CD4-positive, alpha-beta memory T cell (primary cell): ENCODE measurements around the gene PDLIM1. TPM values are rescaled to one million over a fixed set of nuclear protein-coding genes. Genes with fewer than 3 reads are reported as not detected.

ENCODE experiments used
- CTCF ChIA-PET: fragments of 350-600 bp; sonication (Branson Sonifier 250); formaldehyde crosslinking; loops from one replicate; lab custom pipeline; 2021; ENCODE audit warnings: inconsistent platforms; ENCODE audit not compliant: partially characterized antibody; lab: Charles Lee
- POLR2A ChIA-PET: fragments of 350-600 bp; sonication (Branson Sonifier 250); formaldehyde crosslinking; loops from one replicate; lab custom pipeline; 2021; ENCODE audit not compliant: partially characterized antibody; lab: Charles Lee
- DNase-seq, 5 donors: peaks; one replicate each; pipeline versions ENCODE4 v3.0.0 to v3.0.0-alpha.2; 2020 to 2022; ENCODE audit warnings: mixed read lengths in 1 of 5
- H3K27ac ChIP-seq: one replicate; pipeline ENCODE4 v1.7.0; 2013; ENCODE audit warnings: low read depth, low read length
- H3K27me3 ChIP-seq: 2 replicates; pipeline ENCODE4 v1.7.0; 2013; ENCODE audit warnings: mild to moderate bottlenecking, low read length, moderate library complexity; ENCODE audit not compliant: insufficient read depth
- H3K36me3 ChIP-seq: 2 replicates; pipeline ENCODE4 v1.7.0; 2013; ENCODE audit warnings: mild to moderate bottlenecking, low read length, moderate library complexity; ENCODE audit not compliant: insufficient read depth
- H3K4me1 ChIP-seq: 2 replicates; pipeline ENCODE4 v1.7.0; 2013; ENCODE audit warnings: mild to moderate bottlenecking, low read length, moderate library complexity; ENCODE audit not compliant: insufficient read depth
- H3K4me3 ChIP-seq, 2 donors: one replicate each; pipeline ENCODE4 v1.7.0; 2013; ENCODE audit warnings: low read length in 2 of 2, mild to moderate bottlenecking in 1 of 2
- H3K9me3 ChIP-seq, 2 donors: one replicate each; pipeline ENCODE4 v1.7.0; 2013; ENCODE audit warnings: low read length in 2 of 2, control low read depth in 1 of 2; ENCODE audit not compliant: control insufficient read depth in 1 of 2
- H3K27ac Mint-ChIP-seq, 7 donors: one replicate each; pipeline ENCODE4 v1.8.0; 2020 to 2021; ENCODE audit warnings: mixed read lengths in 7 of 7, mild to moderate bottlenecking in 6 of 7, inconsistent platforms in 3 of 7, moderate library complexity in 3 of 7
- H3K27me3 Mint-ChIP-seq, 2 donors: one replicate each; pipeline ENCODE4 v1.8.0; 2020 to 2021; ENCODE audit warnings: mixed read lengths in 2 of 2
- H3K36me3 Mint-ChIP-seq, 2 donors: one replicate each; pipeline ENCODE4 v1.8.0; 2020 to 2021; ENCODE audit warnings: mixed read lengths in 2 of 2, inconsistent platforms in 1 of 2, mild to moderate bottlenecking in 1 of 2
- H3K4me1 Mint-ChIP-seq, 4 donors: one replicate each; pipeline ENCODE4 v1.8.0; 2020 to 2021; ENCODE audit warnings: mixed read lengths in 4 of 4, mild to moderate bottlenecking in 1 of 4
- H3K4me3 Mint-ChIP-seq, 8 donors: one replicate each; pipeline ENCODE4 v1.8.0; 2020 to 2021; ENCODE audit warnings: mixed read lengths in 8 of 8, mild to moderate bottlenecking in 7 of 8, moderate library complexity in 6 of 8, inconsistent platforms in 3 of 8
- H3K9me3 Mint-ChIP-seq, 8 donors: one replicate each; pipeline ENCODE4 v1.8.0; 2020 to 2021; ENCODE audit warnings: mixed read lengths in 8 of 8, mild to moderate bottlenecking in 5 of 8, inconsistent platforms in 3 of 8, moderate library complexity in 1 of 8
- intact Hi-C: fragments of 100-400 bp; cut with micrococcal nuclease; formaldehyde crosslinking; loops from one replicate; pipeline ENCODE4 v1.15.1; 2023
- polyA plus RNA-seq, 2 donors: library from polyadenylated mRNA; unstranded; fragments of 300-500 nt; fragmentation: Illumina TruSeq; gene quantifications; one replicate each; pipeline ENCODE4 v1.2.3, GENCODE V29; 2021
- total RNA-seq, 2 experiments: library from RNA; stranded (reverse); gene quantifications; one replicate each; pipeline ENCODE4 v1.2.3, GENCODE V29; 2021

Gene PDLIM1, protein sequence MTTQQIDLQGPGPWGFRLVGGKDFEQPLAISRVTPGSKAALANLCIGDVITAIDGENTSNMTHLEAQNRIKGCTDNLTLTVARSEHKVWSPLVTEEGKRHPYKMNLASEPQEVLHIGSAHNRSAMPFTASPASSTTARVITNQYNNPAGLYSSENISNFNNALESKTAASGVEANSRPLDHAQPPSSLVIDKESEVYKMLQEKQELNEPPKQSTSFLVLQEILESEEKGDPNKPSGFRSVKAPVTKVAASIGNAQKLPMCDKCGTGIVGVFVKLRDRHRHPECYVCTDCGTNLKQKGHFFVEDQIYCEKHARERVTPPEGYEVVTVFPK
- total RNA-seq (1 to 10 TPM in 1 of 2 experiments, under 1 TPM in 1; 0.90 to 1.5 TPM), polyA plus RNA-seq (1 to 10 TPM; 1.3 to 7.3 TPM)

DNA sequence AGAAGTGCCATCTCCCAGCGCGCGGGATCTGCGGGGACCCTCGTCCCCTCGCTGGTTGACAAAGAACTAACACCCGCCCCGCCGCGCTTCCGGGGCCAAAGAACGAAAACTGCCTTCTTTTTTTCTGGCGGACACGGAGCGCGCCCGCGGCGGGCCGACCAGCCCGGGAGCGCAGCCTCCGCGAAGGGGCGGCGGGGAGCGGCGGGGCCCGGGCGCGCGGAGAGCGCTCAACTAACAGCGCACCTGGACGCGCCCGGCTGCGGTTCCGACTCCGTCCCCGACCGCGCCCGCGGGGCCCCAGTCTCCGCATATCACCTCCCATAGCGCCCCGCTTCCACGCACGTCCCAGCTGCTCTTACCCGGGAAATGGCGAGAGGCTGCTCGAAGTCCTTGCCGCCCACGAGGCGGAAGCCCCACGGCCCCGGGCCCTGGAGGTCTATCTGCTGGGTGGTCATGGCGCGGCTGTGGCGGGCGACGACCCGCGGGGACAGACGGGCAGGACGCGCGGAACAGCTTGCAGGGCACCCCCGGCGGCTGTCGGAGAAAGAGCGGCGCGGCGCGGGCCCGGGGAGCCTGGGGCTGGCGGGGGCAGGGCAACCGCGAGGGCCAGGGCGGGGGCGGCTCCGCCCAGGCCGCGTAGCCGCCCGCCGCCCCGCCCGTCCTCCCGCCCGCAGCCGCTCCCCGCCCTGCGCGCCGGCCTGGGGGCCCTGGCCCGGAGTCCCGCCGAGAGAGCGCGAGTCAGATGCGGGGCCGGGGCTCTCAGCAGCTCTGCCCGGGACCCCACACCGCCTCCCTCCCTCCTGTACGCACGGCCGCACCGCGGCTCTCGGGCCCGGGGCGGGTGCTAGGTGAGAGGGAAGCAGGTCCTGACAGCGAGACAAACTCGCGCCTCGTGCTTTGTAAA is at the start of gene PDLIM1:
TSS of gene PDLIM1 (minus strand) at position 543 of the 904 bp plus-strand sequence. CDS start at position 455, 88 bp downstream.
- no peaks in the 10 kb centered on the region for H3K36me3 Mint-ChIP-seq
- CTCF ChIA-PET, result no interaction called here
- no peaks in the 10 kb centered on the region for H3K9me3 ChIP-seq
- H3K4me1 ChIP-seq, result peaks cover 16% of the 10 kb centered on the region
- H3K4me1 Mint-ChIP-seq, result peaks cover 13 to 29% (median 23%) of the 10 kb centered on the region in 4 donors
- peaks cover 10% of the 10 kb centered on the region for H3K27me3 ChIP-seq
- H3K4me3 Mint-ChIP-seq, result peak within 1 kb of the TSS; percentile 74 to 85 (median 78)
- intact Hi-C loops, result no loop called here
- H3K9me3 Mint-ChIP-seq, result no peaks in the 10 kb centered on the region
- H3K27me3 Mint-ChIP-seq, result peaks cover 21 to 37% of the 10 kb centered on the region in 2 donors
- POLR2A ChIA-PET, result no interaction called here
- no peaks in the 10 kb centered on the region for H3K36me3 ChIP-seq
- H3K27ac ChIP-seq, result no peak within 1 kb of the TSS
- H3K4me3 ChIP-seq, result peak within 1 kb of the TSS in 1 of 2 donors; percentile 35
- DNase-seq, result peak in 4 of 5 donors; percentile 1 to 26 (median 24)
- H3K27ac Mint-ChIP-seq, result peak within 1 kb of the TSS in 2 of 7 donors; percentile 46 to 51

DNA sequence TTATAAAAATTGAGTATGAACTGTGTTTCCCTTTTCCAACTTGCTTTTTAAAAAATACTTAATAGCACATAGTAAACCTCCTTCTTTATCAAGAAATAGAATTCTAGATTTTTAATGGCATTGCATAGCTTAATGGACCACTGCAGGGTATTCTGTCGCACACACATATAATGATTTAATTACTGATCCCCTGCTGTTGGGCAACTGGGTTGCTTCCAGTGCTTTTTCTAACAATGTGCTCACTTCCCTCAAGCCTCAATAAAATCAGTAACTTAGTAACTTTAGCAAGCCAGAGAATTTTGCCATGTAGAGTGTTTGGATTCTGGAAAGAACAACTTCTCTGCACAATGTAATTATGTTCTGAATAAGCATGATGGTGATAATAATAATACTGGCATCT is 49.1 kb upstream of the PDLIM1 start:
- no peaks in the 10 kb centered on the region for H3K36me3 ChIP-seq
- H3K4me3 ChIP-seq, result no peak overlapping the region
- intact Hi-C loops, result no loop called here
- peaks cover 0 to 2% (median 0%) of the 10 kb centered on the region in 8 donors for H3K9me3 Mint-ChIP-seq
- no peaks in the 10 kb centered on the region for H3K4me1 ChIP-seq
- H3K27me3 Mint-ChIP-seq, result no peaks in the 10 kb centered on the region
- H3K27me3 ChIP-seq, result no peaks in the 10 kb centered on the region
- H3K27ac Mint-ChIP-seq, result no peak overlapping the region
- no peak overlapping the region for H3K4me3 Mint-ChIP-seq
- H3K36me3 Mint-ChIP-seq, result no peaks in the 10 kb centered on the region
- H3K4me1 Mint-ChIP-seq, result no peaks in the 10 kb centered on the region
- no peak for DNase-seq
- ChIA-PET POLR2A (no interaction called here), CTCF (no interaction called here)
- H3K9me3 ChIP-seq, result no peaks in the 10 kb centered on the region
- H3K27ac ChIP-seq, result no peak overlapping the region

DNA sequence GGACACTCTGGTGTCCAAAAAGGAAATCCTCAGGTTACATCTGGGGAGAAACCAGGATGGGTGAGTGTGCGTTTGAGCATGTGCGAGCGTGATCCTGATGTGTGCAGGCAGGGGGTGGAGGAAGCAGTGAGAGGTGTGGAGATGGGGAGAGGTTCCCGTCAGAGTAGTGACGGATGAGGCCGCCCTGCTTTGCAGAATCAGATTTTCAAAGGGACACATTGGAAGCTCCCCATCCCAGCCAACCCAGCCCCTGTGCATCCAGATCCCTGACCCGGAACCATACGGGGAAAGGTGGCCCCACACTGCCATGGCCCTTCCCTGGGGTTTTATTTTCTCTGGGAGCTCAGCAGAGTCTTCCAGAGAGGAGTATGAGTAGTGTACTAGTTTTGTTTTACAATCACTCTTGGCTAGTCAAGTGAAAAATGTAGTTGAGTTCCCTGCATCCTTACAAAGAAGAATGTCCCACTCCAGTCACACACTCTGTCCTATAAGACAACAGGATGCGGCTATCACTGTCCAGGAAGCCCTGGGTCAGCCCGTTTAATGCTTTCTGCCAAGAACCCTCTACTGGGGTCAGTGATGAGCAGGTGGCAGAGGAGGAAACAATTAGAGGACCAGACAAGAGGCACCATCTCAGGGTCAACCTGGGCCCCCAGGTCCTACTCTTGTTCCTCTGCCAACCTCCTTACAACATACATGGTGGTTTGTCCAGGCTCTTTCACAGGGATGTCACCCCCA is 46.8 kb upstream of the PDLIM1 start:
- H3K4me3 Mint-ChIP-seq, result no peak overlapping the region

DNA sequence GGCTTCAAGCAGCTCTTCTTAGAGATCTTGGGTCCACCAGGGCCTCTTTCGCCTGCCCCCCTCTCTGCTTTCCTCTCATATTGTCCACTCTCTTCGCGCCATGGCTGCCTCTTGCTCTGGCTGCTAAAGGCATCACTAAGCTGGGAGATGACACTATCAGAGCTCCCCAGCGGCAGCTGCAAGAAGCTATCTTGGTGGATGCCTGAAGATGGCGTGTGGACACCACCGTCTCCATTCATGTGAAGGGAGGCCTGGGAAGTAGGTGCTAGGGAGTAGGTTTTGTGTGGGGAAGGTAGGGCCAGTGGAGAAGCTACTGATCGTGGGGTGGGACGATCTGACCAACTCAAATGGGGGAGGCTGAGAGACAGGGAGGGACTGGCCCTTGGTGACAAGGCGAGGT is 45.9 kb upstream of the PDLIM1 start:
- H3K27me3 ChIP-seq, result no peaks in the 10 kb centered on the region
- H3K4me1 ChIP-seq, result no peaks in the 10 kb centered on the region
- no peak overlapping the region for H3K4me3 ChIP-seq
- no peak overlapping the region for H3K27ac ChIP-seq
- POLR2A ChIA-PET, result no interaction called here
- intact Hi-C loops, result no loop called here
- H3K27ac Mint-ChIP-seq, result no peak overlapping the region
- H3K36me3 Mint-ChIP-seq, result no peaks in the 10 kb centered on the region
- H3K9me3 Mint-ChIP-seq, result peaks cover 0 to 2% (median 0%) of the 10 kb centered on the region in 8 donors
- DNase-seq, result no peak
- CTCF ChIA-PET, result no interaction called here
- no peaks in the 10 kb centered on the region for H3K27me3 Mint-ChIP-seq
- no peaks in the 10 kb centered on the region for H3K4me1 Mint-ChIP-seq
- H3K4me3 Mint-ChIP-seq, result no peak overlapping the region
- H3K9me3 ChIP-seq, result no peaks in the 10 kb centered on the region
- no peaks in the 10 kb centered on the region for H3K36me3 ChIP-seq

More for the DNA sequence above, 46.8 kb upstream of the PDLIM1 start:
- H3K4me1 ChIP-seq, result no peaks in the 10 kb centered on the region
- intact Hi-C loops, result no loop called here
- H3K27me3 ChIP-seq, result no peaks in the 10 kb centered on the region
- H3K27ac ChIP-seq, result no peak overlapping the region
- POLR2A ChIA-PET, result no interaction called here
- H3K27ac Mint-ChIP-seq, result no peak overlapping the region
- H3K4me1 Mint-ChIP-seq, result no peaks in the 10 kb centered on the region
- no peak for DNase-seq
- no peaks in the 10 kb centered on the region for H3K27me3 Mint-ChIP-seq
- CTCF ChIA-PET, result no interaction called here
- no peaks in the 10 kb centered on the region for H3K36me3 ChIP-seq
- no peaks in the 10 kb centered on the region for H3K9me3 ChIP-seq
- peaks cover 0 to 2% (median 0%) of the 10 kb centered on the region in 8 donors for H3K9me3 Mint-ChIP-seq
- no peak overlapping the region for H3K4me3 ChIP-seq
- H3K36me3 Mint-ChIP-seq, result no peaks in the 10 kb centered on the region

DNA sequence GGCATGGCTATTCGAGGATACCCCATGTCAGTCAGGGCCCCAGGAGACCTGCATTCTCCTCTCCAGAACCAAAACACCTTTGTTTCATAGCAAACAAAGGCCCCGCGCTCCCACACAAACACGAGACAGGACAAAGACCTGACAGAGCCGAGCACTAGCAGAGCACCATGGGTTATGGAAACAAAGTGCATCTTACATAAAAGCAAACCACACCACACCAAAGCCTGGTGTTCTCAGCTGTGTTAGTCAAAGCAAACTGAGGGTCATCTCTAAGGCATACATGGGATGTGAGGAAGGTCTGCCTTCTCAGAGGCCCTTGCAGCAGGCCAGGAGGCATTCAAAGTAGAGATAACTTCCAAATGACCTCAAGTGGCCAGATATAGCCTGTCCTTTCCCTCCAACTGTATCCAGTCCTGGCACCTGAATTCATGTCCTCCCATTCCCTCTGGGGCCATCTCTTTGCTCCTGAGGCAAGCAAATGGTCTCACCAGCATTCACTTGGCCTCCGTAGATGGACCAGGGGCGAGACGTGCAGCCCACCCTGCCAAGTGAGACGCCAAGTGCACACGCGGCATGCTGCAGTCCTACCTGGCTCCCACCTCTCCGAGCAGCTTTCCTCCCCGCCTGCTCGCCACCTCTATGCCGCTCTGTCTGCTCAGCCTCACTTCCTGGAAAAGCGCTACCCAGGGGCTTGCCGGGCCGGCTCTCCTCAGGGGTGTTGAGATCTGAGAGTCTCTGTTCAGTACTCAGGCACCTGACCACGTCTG is 45.3 kb upstream of the PDLIM1 start:
- intact Hi-C loops, result no loop called here
- H3K9me3 Mint-ChIP-seq, result peaks cover 0 to 2% (median 0%) of the 10 kb centered on the region in 8 donors
- CTCF ChIA-PET, result no interaction called here
- Histone ChIP-seq H3K9me3 (no peaks in the 10 kb centered on the region), H3K4me1 (no peaks in the 10 kb centered on the region), H3K27ac (no peak overlapping the region), H3K36me3 (no peaks in the 10 kb centered on the region), H3K27me3 (no peaks in the 10 kb centered on the region), H3K4me3 (no peak overlapping the region)
- H3K27ac Mint-ChIP-seq, result no peak overlapping the region
- POLR2A ChIA-PET, result no interaction called here
- DNase-seq, result no peak
- no peaks in the 10 kb centered on the region for H3K27me3 Mint-ChIP-seq
- no peak overlapping the region for H3K4me3 Mint-ChIP-seq
- H3K36me3 Mint-ChIP-seq, result no peaks in the 10 kb centered on the region
- H3K4me1 Mint-ChIP-seq, result no peaks in the 10 kb centered on the region

DNA sequence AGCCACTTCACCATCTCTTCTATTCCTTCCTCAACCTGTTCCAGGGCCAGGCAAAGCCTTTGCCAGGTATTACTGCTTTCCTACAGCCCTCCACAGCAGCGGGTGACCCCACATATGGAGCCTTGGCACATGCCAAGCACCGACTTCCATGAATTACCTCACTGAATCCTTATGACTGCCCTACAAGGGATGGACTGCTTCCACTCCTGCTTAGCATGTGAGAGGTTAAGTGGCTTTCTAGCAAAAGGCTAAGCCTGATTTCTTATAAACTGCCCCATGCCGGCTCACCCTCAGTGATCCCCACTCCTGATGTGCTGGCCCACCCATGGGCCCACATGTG is 44.0 kb upstream of the PDLIM1 start:
- H3K27ac Mint-ChIP-seq, result no peak overlapping the region
- H3K9me3 ChIP-seq, result no peaks in the 10 kb centered on the region
- no peak overlapping the region for H3K27ac ChIP-seq
- H3K4me1 Mint-ChIP-seq, result no peaks in the 10 kb centered on the region
- no peak overlapping the region for H3K4me3 ChIP-seq
- peaks cover 0 to 2% (median 0%) of the 10 kb centered on the region in 8 donors for H3K9me3 Mint-ChIP-seq
- H3K27me3 ChIP-seq, result no peaks in the 10 kb centered on the region
- CTCF ChIA-PET, result no interaction called here
- no peak overlapping the region for H3K4me3 Mint-ChIP-seq
- DNase-seq, result no peak
- POLR2A ChIA-PET, result no interaction called here
- no peaks in the 10 kb centered on the region for H3K27me3 Mint-ChIP-seq
- no peaks in the 10 kb centered on the region for H3K36me3 ChIP-seq
- no peaks in the 10 kb centered on the region for H3K4me1 ChIP-seq
- intact Hi-C loops, result no loop called here
- H3K36me3 Mint-ChIP-seq, result no peaks in the 10 kb centered on the region
